Esophagus muscularis mucosa (tissue), 4 donors: Measurements from ENCODE around the gene SLCO1A2.

Experiments
- EP300 ChIP-seq: sonication (generic); formaldehyde crosslinking; IDR thresholded peaks from one replicate; pipeline ENCODE4 v1.6.1; 2017; ENCODE audit warnings: antibody characterized with exemption
- POLR2A ChIP-seq: fragments of 450-650 bp; IDR thresholded peaks from one replicate; pipeline ENCODE4 v1.6.1; 2017; ENCODE audit warnings: antibody characterized with exemption, moderate library complexity, mild to moderate bottlenecking, low read depth
- POLR2AphosphoS5 ChIP-seq, 2 donors: sonication (generic); formaldehyde crosslinking; IDR thresholded peaks; one replicate each; pipeline ENCODE4 v1.6.1; 2017; ENCODE audit warnings: antibody characterized with exemption in 2 of 2
- TF ChIP-seq, protein P1 (sequence below), 3 experiments: fragments of 200-600 bp in 2 of 3; fragments of 450-650 bp in 1 of 3; sonication (generic) in 2 of 3; IDR thresholded peaks; one replicate each; pipeline ENCODE4 v1.5.1; 2017 to 2019; ENCODE audit warnings: antibody characterized with exemption in 3 of 3, mild to moderate bottlenecking in 2 of 3, moderate library complexity in 1 of 3

- TF ChIP-seq, protein P1, sequence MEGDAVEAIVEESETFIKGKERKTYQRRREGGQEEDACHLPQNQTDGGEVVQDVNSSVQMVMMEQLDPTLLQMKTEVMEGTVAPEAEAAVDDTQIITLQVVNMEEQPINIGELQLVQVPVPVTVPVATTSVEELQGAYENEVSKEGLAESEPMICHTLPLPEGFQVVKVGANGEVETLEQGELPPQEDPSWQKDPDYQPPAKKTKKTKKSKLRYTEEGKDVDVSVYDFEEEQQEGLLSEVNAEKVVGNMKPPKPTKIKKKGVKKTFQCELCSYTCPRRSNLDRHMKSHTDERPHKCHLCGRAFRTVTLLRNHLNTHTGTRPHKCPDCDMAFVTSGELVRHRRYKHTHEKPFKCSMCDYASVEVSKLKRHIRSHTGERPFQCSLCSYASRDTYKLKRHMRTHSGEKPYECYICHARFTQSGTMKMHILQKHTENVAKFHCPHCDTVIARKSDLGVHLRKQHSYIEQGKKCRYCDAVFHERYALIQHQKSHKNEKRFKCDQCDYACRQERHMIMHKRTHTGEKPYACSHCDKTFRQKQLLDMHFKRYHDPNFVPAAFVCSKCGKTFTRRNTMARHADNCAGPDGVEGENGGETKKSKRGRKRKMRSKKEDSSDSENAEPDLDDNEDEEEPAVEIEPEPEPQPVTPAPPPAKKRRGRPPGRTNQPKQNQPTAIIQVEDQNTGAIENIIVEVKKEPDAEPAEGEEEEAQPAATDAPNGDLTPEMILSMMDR (IDR thresholded peaks at IDR 0.05) = no peak
- no peak for TF ChIP-seq POLR2A
- TF ChIP-seq POLR2AphosphoS5 (IDR thresholded peaks at IDR 0.05) = no peak
- TF ChIP-seq EP300 = no peak
Measured at GRCh38 chr12:21353487-21353886, 18.8 kb upstream of the SLCO1A2 start.
